ENCODE data around the gene PLXNB1.

GRCh38 chr3:48419597-48419996 is 10.3 kb downstream of the PLXNB1 start:
- TF ChIP-seq CTCF (IDR thresholded peaks at IDR 0.05; ENCODE audit: borderline replicate concordance, extremely low read depth, low read length, poor library complexity, severe bottlenecking) = no peak
- TF ChIP-seq EZH2 (IDR thresholded peaks at IDR 0.05; ENCODE audit: borderline replicate concordance, low read depth, low read length, severe bottlenecking) = no peak
